NCI-H774 (cell line): Measurements from ENCODE around the gene LIN28A.
A peak's percentile ranks its signal among the peaks of the same experiment; 100 is the strongest.

Source experiments
- DNase-seq: peaks from one replicate; lab custom pipeline; 2025; lab: John Stamatoyannopoulos, UW

The LIN28A gene

DNA sequence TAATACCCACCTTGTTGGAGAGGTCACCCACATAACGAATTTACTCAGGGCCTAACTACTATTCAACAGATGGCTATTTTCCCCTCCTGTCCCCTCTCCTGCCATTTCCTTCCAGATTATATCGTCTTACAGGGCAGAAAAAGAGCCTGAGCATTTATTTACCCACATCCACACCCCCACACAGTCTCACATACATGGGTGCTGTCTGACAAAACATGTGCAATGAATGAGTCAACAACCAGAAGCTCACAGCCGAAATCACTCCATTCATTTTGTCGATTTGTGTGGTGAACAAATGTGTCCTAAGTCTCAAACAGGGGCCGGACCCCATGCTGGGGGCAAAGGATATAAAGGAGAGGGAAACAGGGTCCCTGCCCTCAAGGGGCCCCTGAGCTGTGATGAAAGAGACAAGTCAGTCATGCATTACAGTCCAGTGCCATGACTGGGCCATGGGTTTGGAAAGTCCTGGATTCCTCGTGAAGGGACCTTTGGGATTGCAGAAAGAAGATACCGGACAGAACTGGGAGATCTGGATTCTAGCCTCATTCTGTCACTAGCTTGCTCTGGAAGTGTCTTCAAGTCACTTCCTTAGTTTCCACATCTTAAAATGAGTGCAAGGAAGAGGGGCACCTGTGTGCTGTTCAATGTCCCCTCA lies 21.7 kb upstream of the LIN28A start:
- no peak for DNase-seq

DNA sequence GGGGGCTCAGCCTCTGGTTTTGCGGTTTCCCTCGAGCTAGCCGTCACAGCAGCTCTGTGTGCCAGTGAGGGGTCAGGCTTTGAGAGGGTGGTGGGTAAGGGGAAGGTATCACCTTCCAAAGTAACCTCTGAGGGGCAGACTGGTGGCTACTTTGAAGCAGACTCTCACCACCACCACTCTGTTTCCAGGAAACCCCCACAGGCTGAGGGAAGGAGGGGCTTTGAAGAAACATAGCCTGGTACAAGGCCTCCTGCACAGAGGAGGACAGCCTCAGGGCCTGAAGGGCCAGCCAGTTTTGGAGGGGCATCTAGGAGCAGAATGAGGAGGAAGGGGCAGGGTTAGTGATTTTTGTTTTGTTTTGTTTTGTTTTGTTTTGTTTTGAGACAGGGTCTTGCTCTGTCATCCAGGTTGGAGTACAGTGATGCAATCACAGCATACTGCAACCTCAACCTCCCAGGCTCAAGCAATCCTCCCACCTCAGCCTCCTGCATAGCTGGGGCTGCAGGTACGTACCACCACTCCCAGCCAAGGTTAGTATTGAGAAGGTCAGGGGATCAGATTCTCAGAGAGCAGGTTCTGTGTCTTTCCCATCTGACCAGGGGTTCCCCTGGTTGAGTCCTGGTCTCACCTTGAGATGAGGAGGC lies 20.9 kb upstream of the LIN28A start:
- DNase-seq, result no peak

DNA sequence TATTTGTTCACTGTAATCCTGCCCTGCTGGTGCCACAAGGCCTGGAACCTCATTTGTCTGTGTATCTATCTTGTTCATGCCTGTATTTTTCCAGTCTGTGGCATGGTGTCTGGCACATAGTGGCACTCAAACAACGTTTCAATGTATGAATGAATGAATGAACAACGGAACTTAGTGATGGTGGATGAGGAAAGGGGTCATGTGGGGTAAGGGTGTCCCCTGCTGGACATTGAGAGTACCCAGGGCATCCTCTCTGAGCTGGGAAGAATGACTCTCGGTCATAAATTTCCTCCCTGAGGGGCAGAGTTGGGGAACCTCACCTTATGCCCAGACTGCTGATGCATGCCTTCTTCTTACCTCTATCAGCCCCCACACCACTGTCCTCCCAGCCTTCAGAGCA lies 19.2 kb upstream of the LIN28A start:
- DNase-seq, result no peak

DNA sequence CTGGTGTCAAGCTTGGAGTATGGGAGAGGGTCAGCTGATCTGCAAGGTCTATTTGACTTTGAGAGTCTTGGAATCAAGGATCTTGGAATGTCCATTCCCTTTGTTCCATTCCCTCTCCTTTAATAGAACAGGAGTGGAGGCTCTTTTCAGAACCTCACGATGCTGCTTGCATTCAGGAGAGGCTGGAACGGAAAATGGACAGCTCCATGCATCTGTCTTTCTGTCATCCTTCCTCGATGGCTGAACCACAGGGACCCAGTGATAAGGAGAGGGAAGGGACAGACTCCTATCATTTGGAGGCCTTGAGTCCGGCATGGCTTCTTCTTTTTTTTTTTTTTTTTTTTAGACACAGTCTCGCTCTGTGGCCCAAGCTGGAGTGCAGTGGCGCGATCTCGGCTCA lies 14.9 kb upstream of the LIN28A start:
- DNase-seq, result no peak

DNA sequence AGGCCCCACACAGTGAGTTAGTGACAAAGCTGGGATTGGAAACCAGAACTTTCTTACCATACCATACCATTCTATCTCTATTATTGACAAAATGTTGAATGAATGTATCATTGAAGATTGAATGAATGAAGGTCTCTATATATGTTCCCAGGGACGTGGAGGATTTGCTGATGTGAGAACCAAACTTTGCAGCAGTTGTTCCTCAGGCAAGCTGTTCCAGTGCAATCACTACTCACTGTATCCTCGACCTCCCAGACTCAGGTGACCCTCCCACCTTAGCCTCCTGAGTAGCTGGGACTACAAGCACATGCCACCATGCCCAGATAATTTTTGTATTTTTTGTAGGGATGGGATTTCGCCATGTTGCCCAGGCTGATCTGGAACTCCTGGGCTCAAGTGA lies 11.6 kb upstream of the LIN28A start:
- no peak for DNase-seq

DNA sequence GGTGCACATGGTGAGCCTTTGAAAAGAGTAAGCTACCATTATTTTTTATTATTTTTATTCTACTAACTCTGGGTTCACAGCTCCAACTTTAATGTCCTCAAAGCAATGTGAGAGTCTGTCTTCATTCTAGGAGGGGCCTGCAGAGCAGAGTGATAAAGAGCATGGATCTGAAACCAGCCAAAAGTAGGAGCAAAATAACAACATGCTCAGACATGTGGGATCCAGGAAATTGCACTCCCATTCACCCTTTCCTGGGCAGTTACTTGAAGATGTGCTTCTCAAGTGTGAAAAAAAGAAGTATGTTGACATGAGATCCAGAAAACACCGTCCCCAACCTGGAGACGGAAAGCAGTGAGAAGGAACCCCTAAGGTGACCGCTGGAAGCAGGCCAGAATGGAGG lies 8.7 kb upstream of the LIN28A start:
- no peak for DNase-seq

DNA sequence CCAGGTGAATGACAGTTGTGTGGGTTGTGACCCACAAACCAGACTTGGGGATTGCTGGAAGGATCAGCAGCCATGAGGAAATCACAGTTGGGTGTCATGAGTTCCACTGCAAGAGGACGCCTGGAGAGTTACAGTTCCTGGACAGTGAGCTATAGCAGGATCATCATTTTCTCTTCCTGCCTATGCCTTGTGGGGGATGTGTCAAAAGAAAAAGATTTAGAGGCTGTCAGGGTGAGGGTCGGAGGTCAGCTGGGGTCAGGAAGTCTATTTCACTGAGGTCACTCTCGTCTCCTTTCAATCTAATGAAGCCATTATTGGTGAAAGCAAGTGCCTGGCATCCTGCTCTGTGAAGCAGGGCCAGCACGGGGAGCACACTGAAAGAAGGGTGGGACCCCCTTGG lies 7.0 kb upstream of the LIN28A start:
- no peak for DNase-seq

DNA sequence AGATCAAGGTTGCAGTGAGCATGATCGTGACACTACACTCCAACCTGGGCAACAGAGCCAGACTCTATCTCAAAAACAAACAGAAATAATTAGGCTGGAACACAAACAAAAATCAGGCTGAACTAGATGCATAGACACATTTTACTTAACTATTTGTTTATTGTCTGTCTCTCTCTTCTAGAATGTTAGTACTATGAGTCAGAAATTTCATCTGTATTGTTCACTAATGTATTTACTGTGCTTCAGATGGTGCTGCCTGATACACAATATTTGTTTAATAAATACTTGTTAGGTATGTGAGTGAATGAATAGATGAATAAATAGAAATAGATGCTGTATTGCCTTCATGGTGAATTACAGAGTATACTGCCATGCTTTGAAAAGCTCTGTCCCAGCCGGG lies 6.0 kb upstream of the LIN28A start:
- peak; percentile 68 for DNase-seq

DNA sequence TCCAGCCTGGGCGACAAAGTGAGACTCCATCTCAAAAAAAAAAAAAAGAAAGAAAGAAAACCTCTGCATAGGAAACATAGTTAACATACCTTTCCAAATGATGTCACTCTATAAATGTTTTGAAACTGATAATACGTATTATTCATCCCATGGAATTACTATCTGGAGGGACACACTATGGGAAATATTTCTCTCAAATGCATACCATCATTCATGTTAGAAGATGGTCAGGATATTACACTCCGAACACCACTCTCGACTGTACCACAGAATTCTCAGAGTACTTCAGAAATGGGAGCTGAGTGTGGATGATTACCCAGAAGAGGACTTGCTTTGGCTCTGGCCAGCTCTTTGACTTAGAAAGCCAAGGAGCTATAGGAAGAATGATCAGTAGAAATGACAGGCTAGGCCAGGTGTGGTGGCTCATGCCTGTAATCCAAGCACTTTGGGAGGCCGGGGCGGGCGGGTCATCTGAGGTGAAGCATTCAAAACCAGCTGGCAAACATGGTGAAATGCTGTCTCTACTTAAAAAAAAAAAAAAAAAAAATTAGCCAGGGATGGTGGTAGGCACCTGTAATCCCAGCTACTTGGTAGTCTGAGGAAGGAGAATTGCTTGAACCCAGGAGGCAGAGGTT lies 5.2 kb upstream of the LIN28A start:
- DNase-seq, result no peak

DNA sequence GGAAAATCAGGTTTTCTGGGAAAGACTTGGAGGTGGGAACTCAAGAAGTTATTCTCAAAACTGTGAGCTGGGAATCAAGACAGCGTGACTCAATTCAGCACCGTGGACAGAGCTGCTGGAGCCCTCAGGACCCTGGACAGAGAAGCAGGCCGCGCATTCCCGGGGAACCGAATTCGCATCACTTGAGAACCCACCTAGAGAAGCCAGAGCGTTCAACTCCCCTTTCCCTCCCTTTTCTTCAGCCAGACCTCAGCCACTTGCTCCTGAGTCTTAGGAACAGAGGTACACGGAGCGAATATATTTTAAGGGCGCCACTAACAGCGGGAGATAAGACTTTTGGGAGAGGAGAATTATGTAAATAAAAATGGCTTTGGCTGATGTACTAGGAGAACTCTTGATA lies 2.0 kb upstream of the LIN28A start:
- no peak for DNase-seq

DNA sequence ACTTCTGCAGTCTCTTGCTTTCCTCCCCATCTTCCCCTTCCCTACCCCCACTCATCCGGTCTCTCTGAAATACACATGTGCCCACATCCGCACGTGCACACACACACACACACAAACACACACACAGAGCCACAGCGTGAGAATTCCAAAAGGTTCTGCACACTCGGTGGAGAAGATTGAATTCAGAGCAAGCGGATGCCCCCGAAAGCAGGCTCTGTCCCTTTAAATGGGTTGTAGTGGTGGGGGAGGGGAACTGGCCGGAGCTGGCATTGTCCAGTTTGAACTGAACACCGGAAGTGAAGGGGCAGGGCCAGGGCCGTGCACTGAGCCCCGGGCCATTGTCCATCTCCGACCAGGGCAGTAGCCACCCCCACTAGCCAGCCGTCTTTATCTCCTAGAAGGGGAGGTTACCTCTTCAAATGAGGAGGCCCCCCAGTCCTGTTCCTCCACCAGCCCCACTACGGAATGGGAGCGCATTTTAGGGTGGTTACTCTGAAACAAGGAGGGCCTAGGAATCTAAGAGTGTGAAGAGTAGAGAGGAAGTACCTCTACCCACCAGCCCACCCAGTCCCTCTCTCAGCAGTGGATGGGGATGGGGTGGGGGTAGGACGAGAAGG lies 1.3 kb upstream of the LIN28A start:
- DNase-seq, result no peak

DNA sequence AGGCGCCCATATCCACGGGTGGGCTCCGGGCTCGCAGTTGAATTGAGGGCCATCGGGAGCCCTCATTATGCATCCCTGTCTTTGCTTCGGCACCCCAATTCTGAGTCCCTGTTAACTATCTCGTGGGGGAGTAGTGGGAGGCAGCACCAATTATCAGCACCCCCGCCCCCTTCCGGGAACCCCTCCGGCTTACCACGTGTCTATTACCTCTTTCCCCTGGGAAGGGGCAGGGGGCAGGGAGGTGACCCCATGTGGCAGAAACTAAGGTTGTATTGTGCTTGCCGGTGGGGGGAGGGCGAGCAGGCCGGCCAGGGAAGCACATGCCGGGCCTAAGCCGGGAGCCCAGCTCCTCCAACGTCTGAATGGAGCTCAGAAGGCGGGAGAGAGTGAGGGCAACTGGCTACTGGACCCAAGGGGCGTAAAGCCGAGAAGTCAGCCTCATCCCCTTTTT lies 1.0 kb downstream of the LIN28A start:
- DNase-seq, result no peak

DNA sequence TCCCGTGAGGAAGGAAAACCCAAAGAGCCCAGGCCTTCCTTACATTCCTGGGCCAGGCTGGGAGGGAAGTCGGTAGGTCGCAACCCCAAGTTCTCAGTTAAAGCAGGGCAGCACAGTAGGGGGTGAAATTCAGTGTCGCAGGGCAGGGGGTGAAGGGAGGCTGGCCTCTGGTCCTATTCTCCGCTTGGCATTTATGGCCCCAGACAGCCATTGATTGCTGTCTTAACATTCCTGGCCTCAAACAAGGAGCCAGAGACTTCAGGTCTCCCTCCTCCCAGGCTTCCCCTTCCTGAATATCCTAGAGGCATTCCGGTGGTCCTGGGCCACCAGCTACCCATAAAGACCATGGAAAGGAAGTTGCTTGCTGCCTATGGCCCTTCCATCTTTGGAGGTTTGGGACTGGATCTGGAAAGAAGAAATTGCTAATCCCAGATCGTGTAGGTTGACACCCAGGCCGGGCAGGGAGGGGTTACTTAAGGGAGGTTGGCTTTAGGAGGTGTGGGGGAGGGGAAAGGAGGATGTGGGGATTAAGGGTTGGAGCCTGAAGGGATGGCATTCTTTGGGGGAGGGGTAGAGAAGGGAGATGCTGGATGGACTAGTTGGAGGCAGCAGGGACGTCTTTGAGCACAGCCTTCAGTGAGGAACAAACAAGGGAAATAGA lies 1.7 kb downstream of the LIN28A start:
- no peak for DNase-seq

DNA sequence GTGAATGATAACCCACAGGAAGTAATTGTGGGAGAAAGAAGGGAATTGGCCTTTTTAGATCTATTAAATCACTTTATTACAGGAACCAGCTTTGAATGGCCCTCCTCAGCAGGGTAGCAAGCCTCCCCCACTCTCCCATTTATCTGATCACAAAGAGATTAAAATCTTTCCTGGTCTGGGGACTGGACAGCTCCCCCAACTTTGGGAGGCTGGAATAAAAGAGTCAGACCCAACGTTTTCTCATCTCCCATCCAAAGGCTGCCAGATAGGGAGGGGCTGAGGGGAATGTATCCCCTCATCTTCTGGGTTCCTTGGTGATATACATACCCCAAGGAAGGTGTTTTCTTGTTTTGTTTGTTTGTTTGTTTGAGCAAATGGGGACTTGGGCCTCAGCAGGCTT lies 2.4 kb downstream of the LIN28A start:
- no peak for DNase-seq

DNA sequence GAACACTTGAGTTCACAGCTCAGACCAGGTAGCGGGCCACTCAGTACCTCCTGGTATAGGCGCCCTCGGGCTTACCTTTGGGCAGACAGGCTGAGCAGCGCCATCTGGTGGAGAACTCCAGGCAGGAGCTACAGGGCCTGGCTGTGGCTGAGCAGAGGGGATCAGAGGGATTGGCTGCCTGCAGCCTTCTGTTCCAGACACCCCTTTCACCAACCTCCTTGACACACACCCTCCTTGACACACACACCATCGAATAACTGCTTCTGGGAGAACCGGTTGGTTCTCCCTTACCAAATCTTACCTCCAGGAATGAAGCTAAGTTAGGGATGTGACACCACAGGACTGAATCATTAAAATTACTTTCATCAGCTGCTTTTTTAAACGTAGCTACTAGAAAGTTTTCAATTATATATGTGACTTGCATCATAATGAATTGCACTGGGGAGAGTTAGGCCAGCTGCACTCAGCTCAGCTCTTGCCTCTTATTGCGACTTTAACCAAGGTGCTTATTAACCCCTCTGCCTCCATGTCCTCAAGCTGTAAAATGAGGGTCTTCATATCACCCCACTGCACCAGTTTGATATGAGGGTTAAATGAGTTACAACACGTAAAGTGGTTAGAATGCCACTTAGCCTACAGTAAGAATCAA lies 6.6 kb downstream of the LIN28A start:
- DNase-seq, result peak; percentile 66

DNA sequence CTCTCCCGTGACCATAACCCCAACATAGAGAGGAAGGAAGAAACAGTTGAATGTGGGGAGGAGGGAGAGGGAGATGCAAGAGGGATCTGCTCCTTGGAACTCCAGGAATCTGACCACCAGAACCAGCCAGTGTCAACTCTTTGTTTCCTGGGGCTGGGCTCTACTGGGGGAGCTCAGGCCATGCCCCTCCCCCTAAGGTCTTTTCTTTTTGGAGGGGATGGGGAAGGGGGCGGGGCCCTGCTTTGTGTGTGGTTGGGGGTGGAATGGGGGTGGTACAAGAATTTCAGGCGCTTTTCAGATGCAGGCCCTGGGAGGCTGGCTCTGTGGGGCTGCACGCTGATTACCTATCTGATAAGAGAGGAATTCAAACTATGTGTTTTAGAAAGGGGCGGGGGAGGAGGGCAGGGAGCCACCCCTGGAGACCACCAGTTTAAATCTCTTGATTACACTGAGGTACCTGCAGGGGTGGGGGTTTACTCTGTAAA lies 8.3 kb downstream of the LIN28A start:
- DNase-seq, result no peak

DNA sequence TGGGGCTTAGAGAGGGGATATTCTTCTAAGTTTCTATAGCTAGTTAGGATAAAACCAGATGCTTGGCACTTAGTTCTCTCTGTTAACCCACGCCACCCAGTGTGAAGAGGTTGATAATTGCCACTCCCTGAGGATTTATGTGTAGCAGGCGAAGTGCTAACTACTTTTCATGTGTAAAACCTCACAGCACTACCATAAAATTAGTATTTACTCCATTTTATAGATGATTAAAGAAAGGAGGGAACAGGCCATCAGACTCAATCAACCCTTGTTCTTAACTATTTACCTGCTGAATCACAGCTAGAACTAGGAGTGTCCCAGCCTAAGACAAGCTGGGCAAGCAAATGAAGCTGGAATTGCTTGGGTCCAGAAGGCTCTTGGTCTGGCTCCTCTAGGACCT lies 8.9 kb downstream of the LIN28A start:
- DNase-seq, result no peak

DNA sequence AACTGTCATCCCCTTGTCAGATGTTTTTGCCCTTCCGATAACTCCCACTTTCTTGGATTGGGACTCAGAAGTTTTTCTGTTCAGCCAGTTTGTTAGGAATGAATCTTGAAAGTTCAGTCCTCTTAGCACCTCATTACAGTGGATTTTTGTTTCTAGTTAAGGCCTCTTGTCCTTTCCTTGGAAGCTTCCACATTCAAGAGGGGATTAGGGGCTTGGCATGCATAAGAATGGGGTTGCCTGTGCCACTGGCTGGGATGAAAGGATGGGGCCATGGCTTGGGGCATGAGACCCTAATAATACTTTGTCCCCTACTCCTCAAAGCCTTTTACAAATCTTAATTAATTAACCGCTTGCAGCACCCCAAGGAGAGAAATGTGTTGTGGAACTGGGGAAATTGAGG lies 19.1 kb downstream of the LIN28A start:
- DNase-seq, result no peak

DNA sequence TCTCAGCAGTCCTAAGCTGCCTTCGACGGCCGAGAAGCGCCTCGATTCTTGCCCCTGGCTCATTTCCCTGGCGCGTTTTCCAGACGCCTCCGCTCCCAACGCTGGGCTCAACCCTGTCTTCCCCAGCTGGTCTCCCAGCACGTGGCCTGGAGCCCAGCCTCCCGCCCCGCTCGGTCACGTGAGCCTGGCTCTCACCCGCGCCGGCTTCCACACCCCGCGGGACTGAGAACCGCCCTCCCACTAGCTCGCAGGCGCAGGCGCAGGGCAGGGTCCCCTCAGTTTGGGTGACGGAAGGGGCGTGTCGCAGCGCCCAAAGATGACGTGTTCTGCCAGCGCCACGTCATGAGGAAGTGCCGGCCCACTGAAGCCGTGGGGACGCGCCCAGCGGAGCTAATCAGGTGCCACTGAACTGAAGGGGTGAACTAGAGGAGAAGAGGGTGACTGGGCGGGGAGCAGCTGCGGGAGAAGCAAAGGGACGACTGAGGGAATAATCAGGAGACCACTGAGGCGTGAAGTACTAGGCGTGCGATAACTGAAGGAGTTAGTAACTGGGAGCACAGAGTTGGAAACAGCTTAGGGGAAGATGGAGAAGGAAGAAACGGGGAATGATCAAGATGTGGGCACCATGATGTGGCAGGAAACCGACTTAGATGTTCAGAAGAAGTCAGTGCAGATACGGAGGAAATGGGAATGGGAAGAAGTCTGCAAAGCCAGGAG lies 21.5 kb downstream of the LIN28A start, which contains the start of gene DHDDS:
DHDDS (plus strand) TSS at position 343 of the 717 bp plus-strand sequence. CDS start 625 bp downstream, outside the sequence.
- DNase-seq, result peak; percentile 88

DNA sequence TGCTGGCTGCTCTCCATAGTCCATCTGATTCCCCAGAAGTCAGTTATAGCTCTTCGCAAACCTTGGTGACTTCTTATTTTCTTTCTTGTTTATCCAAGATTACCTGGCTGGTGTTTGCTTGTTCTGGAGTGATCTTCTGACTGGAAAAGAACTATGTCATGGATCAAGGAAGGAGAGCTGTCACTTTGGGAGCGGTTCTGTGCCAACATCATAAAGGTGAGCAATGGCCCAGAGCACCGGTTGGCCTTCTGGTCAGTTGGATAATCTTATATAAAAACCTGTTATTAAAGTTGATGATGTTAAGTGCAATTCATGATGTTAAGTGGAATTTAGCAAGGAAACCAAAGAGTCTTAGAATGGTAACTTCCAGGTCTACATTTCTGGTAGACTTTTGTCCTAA lies 22.2 kb downstream of the LIN28A start:
- no peak for DNase-seq

DNA sequence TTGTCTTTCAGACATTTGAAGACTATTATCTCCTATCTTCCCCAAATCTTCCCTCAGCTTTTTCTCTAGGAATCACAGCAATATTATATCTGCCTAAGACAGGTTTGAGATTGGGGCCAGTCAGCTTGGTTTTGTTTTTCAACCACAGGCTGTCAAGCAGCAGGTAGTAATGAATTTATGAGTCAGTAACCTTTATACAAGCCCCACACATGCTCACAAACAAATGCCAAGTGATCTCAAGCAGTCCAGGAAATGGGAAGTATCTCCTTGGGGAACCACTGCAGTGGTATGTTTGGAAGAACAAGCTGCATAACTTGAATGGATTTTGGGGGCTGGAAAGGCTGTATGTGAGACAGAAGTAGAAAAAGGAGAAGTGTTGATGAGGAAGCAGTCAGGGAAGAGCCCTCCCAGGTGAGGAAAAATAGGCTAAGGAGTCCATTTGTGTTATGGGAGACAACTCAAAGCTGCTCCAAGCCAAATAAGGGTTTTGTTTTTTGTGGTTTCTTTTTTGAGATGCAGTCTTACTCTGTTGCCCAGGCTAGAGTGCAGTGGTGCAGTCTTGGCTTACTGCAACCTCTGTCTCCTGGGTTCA lies 23.6 kb downstream of the LIN28A start:
- no peak for DNase-seq
